OCI-LY7 (cell line): Measurements from ENCODE around the gene NKX2-8. TPM values are rescaled to one million over a fixed set of nuclear protein-coding genes. Genes with fewer than 3 reads are reported as not detected.

Source experiments
- BruUV-seq: library from RNA; stranded (reverse); fragments of 400-500 nt; replicated peaks from 2 replicates; lab custom pipeline; 2021; lab: Mats Ljungman, UMichigan
- CTCF ChIA-PET: fragments of 300-600 bp; sonication (Branson Sonifier 250); formaldehyde crosslinking; loops from one replicate; lab custom pipeline; 2022; ENCODE audit warnings: antibody characterized with exemption; ENCODE audit not compliant: unreplicated experiment; lab: Charles Lee
- POLR2A ChIA-PET: fragments of 300-600 bp; sonication (Branson Sonifier 250); formaldehyde crosslinking; loops from one replicate; lab custom pipeline; 2022; ENCODE audit warnings: antibody characterized with exemption; lab: Charles Lee
- DNase-seq: peaks from one replicate; pipeline ENCODE4 v3.0.0-alpha.2; 2015; ENCODE audit warnings: low spot score
- H2AFZ ChIP-seq: fragments of 200-600 bp; sonication (generic), shearing (Covaris generic); 2 replicates; pipeline ENCODE4 v1.6.1; 2014; ENCODE audit warnings: mild to moderate bottlenecking, antibody characterized with exemption, low read length, moderate library complexity
- H3K27ac ChIP-seq: fragments of 200-600 bp; sonication (generic); 2 replicates; pipeline ENCODE4 v1.5.1; 2014; ENCODE audit warnings: mixed run types, low read depth, mild to moderate bottlenecking, moderate library complexity, low read length, inconsistent platforms; ENCODE audit not compliant: poor library complexity, severe bottlenecking
- H3K36me3 ChIP-seq: fragments of 200-600 bp; sonication (generic); 2 replicates; pipeline ENCODE4 v1.6.1; 2014; ENCODE audit warnings: mild to moderate bottlenecking, antibody characterized with exemption, low read length, moderate library complexity, mixed read lengths; ENCODE audit not compliant: insufficient read depth
- H3K4me1 ChIP-seq: fragments of 200-600 bp; sonication (generic); 2 replicates; pipeline ENCODE4 v1.5.1; 2014; ENCODE audit warnings: mild to moderate bottlenecking, low read length; ENCODE audit not compliant: insufficient read depth, poor library complexity, severe bottlenecking
- H3K4me2 ChIP-seq: fragments of 200-600 bp; sonication (generic); 2 replicates; pipeline ENCODE4 v1.6.1; 2014; ENCODE audit warnings: mild to moderate bottlenecking, low read length
- H3K4me3 ChIP-seq: fragments of 200-600 bp; sonication (generic); 2 replicates; pipeline ENCODE4 v1.5.1; 2014; ENCODE audit warnings: mild to moderate bottlenecking, low read depth, low read length; ENCODE audit not compliant: poor library complexity, severe bottlenecking
- H3K79me2 ChIP-seq: fragments of 200-600 bp; sonication (generic); 2 replicates; pipeline ENCODE4 v1.6.1; 2016; ENCODE audit warnings: low read depth, mild to moderate bottlenecking, low read length, moderate library complexity, mixed read lengths; ENCODE audit not compliant: insufficient read depth
- H3K9me2 ChIP-seq: fragments of 200-600 bp; sonication (generic); 2 replicates; pipeline ENCODE4 v1.6.1; 2016; ENCODE audit warnings: mild to moderate bottlenecking, low read length, mixed read lengths; ENCODE audit not compliant: insufficient read depth
- H3K9me3 ChIP-seq: fragments of 200-600 bp; sonication (generic); 2 replicates; pipeline ENCODE4 v1.6.1; 2014; ENCODE audit warnings: mild to moderate bottlenecking, mixed run types, low read length, mixed read lengths
- H4K20me1 ChIP-seq: fragments of 200-600 bp; sonication (generic); 2 replicates; pipeline ENCODE4 v1.6.1; 2014; ENCODE audit warnings: mild to moderate bottlenecking, antibody characterized with exemption, low read length, moderate library complexity, mixed read lengths; ENCODE audit not compliant: insufficient read depth
- EZH2phosphoT487 ChIP-seq: fragments of 200-600 bp; sonication (generic); IDR thresholded peaks from 2 replicates; pipeline ENCODE4 v1.6.1; 2018; ENCODE audit warnings: low read depth, borderline replicate concordance, mild to moderate bottlenecking, mixed run types, antibody characterized with exemption, low read length, moderate library complexity, mixed read lengths
- intact Hi-C: fragments of 100-400 bp; cut with micrococcal nuclease; formaldehyde crosslinking; loops from one replicate; pipeline ENCODE4 v1.10.0; 2022; ENCODE audit not compliant: unreplicated experiment
- total RNA-seq, 2 experiments: library from RNA; depleted of rRNA in 1 of 2; stranded (reverse); fragments of >200 nt in 1 of 2; shearing (Covaris generic) in 1 of 2; gene quantifications; 2 replicates each; pipeline ENCODE4 v1.2.3, GENCODE V29; 2014 to 2022
- TF ChIP-seq, protein P1 (sequence below): fragments of 200-600 bp; sonication (generic); conservative IDR thresholded peaks from 2 replicates; pipeline ENCODE4 v1.5.1; 2014; ENCODE audit warnings: mild to moderate bottlenecking, antibody characterized with exemption, low read length, moderate library complexity, mixed read lengths

The NKX2-8 gene
- total RNA-seq, 2 experiments from 2014 or later: not detected

GRCh38 chr14:36580141-36580855, 2.1 kb downstream of the NKX2-8 start:
- DNase-seq: no peak
- POLR2A ChIA-PET: no interaction called here
- H3K9me2 ChIP-seq: no peaks in the 10 kb centered on the region
- H3K4me3 ChIP-seq: no peak overlapping the region
- H4K20me1 ChIP-seq: no peaks in the 10 kb centered on the region
- intact Hi-C loops: no loop called here
- H3K4me1 ChIP-seq: no peaks in the 10 kb centered on the region
- H3K4me2 ChIP-seq: no peak overlapping the region
- TF ChIP-seq, protein P1, sequence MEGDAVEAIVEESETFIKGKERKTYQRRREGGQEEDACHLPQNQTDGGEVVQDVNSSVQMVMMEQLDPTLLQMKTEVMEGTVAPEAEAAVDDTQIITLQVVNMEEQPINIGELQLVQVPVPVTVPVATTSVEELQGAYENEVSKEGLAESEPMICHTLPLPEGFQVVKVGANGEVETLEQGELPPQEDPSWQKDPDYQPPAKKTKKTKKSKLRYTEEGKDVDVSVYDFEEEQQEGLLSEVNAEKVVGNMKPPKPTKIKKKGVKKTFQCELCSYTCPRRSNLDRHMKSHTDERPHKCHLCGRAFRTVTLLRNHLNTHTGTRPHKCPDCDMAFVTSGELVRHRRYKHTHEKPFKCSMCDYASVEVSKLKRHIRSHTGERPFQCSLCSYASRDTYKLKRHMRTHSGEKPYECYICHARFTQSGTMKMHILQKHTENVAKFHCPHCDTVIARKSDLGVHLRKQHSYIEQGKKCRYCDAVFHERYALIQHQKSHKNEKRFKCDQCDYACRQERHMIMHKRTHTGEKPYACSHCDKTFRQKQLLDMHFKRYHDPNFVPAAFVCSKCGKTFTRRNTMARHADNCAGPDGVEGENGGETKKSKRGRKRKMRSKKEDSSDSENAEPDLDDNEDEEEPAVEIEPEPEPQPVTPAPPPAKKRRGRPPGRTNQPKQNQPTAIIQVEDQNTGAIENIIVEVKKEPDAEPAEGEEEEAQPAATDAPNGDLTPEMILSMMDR: no peak
- TF ChIP-seq EZH2phosphoT487: no peak
- H3K79me2 ChIP-seq: no peaks in the 10 kb centered on the region
- no TSS peak for BruUV-seq
- CTCF ChIA-PET: no interaction called here
- H3K36me3 ChIP-seq: no peaks in the 10 kb centered on the region
- no peak overlapping the region for H2AFZ ChIP-seq
- H3K27ac ChIP-seq: no peak overlapping the region
- no peaks in the 10 kb centered on the region for H3K9me3 ChIP-seq

- no peak overlapping the region for H2AFZ ChIP-seq
- no peak overlapping the region for H3K4me3 ChIP-seq
- no TSS peak for BruUV-seq
- no peaks in the 10 kb centered on the region for H3K9me3 ChIP-seq
- intact Hi-C loops: no loop called here
- no peak for DNase-seq
- H3K4me2 ChIP-seq: no peak overlapping the region
- POLR2A ChIA-PET: interaction anchor here (0.6 kb wide), 1 partner anchor 10 kb away, joined by 3 read pairs; no protein-coding TSS in a partner anchor
- TF ChIP-seq, protein P1: no peak
- TF ChIP-seq EZH2phosphoT487: no peak
- no peaks in the 10 kb centered on the region for H4K20me1 ChIP-seq
- H3K79me2 ChIP-seq: no peaks in the 10 kb centered on the region
- CTCF ChIA-PET: no interaction called here
- H3K9me2 ChIP-seq: no peaks in the 10 kb centered on the region
- no peaks in the 10 kb centered on the region for H3K36me3 ChIP-seq
- H3K27ac ChIP-seq: no peak overlapping the region
- no peaks in the 10 kb centered on the region for H3K4me1 ChIP-seq
Observed at GRCh38 chr14:36579573-36580140, 2.8 kb downstream of the NKX2-8 start.

- no TSS peak for BruUV-seq
Observed at GRCh38 chr14:36579001-36579555, 3.3 kb downstream of the NKX2-8 start.

More at GRCh38 chr14:36579001-36579555, 3.3 kb downstream of the NKX2-8 start:
- POLR2A ChIA-PET: interaction anchor here (0.6 kb wide), 1 partner anchor 10 kb away, joined by 3 read pairs; no protein-coding TSS in a partner anchor
- TF ChIP-seq, protein P1: no peak
- TF ChIP-seq EZH2phosphoT487: no peak
- DNase-seq: no peak
- intact Hi-C loops: no loop called here
- Histone ChIP-seq H3K4me2 (no peak overlapping the region), H3K4me3 (no peak overlapping the region), H3K9me3 (no peaks in the 10 kb centered on the region), H4K20me1 (no peaks in the 10 kb centered on the region), H3K36me3 (no peaks in the 10 kb centered on the region), H3K79me2 (no peaks in the 10 kb centered on the region), H3K27ac (no peak overlapping the region), H3K9me2 (no peaks in the 10 kb centered on the region), H3K4me1 (no peaks in the 10 kb centered on the region), H2AFZ (no peak overlapping the region)
- CTCF ChIA-PET: no interaction called here
